GM19455 (cell line): ENCODE results near the gene CFAP45.

ENCODE experiments used
- ATAC-seq: cut with Tn5 transposase; IDR thresholded peaks from one replicate; pipeline ENCODE4 v1.9.1; 2021; ENCODE audit not compliant: unreplicated experiment

CFAP45 gene, protein sequence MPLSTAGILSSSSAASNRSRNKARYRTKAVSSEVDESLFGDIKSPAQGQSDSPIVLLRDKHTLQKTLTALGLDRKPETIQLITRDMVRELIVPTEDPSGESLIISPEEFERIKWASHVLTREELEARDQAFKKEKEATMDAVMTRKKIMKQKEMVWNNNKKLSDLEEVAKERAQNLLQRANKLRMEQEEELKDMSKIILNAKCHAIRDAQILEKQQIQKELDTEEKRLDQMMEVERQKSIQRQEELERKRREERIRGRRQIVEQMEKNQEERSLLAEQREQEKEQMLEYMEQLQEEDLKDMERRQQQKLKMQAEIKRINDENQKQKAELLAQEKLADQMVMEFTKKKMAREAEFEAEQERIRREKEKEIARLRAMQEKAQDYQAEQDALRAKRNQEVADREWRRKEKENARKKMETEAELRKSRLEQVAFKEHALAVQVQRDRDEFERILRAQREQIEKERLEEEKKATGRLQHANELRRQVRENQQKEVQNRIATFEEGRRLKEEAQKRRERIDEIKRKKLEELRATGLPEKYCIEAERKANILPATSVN

DNA sequence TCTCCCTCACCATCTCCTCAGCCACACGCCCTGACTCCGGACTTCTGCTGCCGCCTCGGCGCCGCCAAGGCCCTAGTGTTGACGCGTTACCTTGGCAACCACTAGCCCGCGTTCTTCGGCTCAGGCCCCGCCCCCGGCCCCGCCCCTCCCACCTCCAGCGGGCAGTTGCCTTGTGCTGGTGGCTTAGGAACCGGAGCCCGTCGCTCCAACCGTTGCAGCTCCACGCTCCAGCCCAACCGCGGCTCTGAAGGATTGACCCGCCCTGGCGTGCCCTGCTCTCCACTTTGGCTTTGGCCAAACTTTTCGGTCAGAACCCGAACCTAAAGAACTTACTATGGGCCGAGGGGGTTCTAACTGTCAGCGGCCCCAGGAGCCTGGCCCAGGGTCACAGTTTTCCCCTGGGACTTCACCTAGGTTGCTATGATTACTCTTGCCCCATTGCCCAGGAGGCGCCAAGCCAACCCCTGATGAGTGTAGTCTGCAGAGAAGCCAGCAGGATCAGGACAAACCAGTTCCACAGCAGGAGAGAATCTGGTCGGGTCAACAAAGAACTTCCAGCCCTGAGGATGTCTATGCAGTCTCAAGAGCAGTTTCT, at the start of gene CFAP45:
CFAP45 (minus strand) TSS at position 80 of the 595 bp plus-strand sequence; CDS start at position 13, 67 bp downstream.
- ATAC-seq, result no peak

DNA sequence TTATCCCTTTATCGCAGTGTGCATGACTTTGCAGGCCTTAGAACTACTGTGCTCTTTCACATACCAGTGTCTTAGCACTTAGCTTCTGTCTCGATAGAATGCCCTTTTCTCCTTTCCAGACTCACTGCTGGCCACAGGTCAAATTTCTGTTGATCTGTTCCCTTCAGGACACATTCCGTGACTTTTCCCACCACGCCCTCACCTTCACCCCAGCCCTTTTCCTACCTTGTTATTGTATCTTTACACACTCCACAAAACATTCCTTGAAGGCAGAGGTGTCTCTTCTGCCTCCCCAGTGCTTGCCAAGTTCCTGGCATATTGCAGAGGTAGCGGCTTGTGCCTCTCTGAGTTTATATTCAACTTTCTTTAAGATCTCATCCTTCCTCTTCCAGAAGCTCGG, 49.2 kb upstream of the CFAP45 start:
- ATAC-seq, result no peak

DNA sequence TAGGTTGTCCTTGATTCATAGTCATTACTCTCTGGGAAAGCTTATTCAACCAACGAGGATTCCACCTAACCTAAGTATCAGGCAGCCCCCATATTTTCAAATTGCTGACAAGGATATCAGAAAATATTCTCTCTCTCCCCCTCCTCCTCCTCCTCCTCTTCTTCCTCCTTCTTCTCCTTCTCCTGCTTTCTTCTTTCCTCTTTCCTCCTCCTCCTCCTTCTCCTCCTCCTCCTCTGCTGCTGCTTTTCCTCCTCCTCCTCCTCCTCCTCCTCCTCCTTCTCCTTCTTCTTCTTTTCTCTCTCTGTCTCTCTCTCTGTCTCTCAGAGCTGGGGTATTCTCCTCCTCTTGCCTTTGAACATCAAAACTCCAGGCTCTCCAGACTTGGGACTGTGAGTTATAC, 48.0 kb upstream of the CFAP45 start:
- ATAC-seq, result no peak

DNA sequence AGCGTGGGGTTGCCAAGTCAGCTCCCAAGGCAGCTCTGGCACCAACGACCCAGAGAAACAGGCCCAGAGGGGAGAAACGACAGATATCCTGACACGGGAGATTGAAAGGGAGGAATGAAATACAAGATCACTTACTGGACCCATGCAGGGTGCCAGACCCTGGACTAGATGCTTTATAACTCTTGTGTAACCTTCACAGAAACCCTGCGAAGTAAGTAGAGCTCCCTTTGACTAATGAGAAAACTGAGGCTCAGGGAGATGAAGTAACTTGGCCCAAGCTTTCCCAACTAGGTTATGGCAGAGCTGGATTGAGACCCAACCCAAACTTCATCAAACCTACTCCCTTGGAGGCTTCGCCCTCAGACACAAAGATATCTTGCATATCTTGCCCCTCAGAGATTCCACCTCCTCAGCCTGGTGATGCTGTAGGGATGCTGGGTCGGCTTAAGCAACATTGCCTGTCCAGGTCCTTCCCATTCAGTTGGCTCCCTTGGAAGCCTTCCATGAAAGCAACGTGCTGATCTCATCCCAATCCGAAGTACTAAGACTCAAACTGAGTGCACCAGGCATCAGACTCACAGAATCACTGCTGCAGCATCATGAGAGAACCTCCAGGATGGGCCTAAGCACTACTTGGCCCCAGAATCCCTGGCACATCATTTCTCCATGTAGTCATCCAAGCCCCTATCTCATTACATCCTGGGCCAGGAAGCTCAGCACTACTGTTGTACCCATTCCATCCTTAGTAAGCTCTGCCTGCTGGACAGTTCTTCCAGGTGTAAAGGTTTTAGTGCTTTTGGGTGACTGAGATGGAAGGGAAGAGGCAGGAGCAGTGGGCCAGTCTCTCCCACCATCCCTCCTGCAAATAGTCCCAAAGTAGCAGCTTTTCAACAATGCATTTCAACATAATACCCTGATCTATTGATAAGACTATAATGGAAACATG, 46.5 kb upstream of the CFAP45 start:
- ATAC-seq, result no peak

DNA sequence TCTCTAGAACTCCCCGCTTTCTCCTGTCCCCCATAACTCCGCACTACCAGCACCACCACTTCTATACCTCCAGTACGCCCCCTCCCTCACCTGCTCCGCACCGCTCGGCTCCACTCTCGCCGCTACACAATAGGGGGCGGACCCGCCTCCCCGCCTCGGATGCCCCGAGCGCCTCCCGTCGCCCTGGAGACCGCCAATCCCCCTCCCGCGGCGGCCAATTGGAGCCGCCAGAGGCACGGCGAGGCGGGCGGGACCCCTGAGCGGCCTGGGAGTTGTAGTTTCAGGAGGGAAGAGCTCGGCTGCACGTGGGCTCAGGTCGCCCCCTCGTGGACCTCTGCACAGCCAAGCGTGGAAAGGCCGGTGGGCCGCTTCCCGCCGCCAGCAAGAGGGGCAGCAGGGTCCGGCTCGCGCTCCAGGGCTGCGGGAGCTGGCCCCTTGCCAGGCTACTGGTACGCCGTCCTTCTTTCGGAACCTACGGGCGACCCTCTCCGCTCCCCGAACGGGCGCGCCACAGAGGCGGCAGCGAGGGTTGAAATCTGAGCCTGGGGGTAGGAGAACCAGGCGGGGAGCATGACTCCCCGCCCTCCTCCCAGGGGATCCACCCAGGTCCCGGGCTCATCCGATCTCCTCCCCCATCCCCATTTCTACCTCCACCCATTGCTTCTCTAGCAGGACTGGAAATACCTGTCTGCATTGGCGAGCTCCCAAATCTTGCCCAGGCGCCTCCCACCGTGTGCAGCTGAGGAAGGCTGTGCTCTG, 45.7 kb upstream of the CFAP45 start, which contains the start of gene IGSF9:
IGSF9 (minus strand) TSS at position 131 of the 759 bp plus-strand sequence. CDS start 2,159 bp downstream, outside the sequence.
- ATAC-seq, result no peak

DNA sequence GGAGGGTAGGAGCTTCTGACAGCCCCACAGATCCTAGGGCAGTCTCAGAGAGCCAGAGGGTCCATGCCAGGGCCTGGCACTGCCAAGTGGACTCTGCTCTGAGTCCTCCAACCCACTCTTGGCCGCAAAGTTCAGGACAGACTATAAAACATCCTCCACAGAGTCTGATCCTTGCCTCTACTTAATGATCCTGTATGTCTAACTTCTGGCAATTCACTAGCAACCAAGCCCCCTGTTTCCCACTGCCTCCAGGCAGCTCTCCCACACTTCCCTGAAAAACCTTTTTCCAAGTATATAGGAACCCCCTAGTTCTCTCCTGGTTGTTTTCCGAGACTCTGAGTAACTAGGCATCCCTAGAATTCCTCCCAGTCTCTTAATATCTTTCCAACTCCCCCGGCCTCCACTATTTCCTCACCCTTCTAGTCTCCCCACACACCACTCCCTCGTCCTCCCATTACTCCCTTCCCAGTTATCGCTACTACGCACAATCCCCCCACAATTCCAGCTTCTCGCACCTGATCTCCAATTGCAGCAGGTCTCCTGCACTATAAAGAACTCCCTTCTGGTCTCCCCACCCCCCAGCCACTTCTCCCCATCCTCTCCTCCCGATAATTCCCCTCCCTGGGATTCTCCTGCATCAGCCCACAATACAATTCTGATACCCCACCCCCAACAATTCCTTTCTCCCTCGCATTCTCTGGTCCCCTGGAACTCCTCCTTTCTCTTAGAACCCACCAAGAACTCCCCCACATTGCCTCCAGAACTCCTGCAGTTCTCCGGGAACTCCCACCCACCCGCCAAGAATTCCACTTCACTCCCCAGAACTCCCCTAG, 44.9 kb upstream of the CFAP45 start:
- ATAC-seq, result no peak

DNA sequence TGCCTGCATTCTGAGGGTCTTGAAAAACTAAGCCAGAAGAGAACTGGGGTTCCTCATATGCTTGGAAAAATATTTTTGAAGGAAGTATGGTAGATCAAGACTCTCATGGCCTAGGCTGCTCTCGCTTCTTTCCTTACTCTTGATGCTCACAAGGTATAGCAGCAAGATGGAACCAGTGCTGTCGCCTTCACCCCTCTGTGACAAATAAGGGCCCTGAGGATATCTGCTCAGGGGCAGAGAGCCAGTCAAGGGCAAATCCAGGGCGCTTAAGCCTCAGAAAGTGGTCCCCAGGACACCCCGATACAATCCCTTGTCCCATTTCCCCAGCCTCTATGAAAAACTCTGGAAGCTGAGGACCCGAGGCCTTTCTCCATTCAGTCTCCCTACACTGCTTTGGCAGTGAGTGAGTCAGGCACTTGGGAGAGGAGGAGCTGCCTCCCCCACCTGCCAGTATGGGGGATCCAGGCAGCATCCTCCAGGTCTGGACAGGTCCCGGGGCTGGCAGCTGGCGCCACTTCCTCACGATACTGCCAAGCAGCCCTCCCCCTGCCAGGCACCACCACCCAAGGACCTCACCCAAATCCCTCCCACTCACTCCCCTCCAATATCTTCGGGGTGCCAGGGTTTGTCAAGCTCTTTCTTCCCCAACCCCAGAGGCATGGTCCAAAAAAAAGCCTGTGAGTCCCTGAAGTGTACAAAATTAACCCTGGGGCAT, 44.1 kb upstream of the CFAP45 start:
- no peak for ATAC-seq

DNA sequence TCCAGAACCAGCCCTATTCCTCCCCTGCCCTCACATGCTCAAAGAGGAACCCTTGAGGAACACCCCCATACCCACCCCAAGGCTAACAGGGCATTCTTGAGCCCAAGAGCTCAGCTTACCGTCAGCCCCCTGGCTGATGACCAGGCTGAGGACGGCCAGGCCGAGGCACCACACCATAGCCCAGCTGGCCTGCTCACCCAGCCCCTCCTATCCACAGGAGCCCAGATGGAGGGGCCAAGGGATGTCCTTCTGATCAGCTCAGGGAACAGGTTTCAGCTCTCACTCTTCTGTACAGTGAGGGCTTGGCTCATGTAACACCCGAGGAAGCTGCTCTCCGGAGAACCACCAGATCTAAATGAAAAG, 43.3 kb upstream of the CFAP45 start:
- ATAC-seq, result no peak

DNA sequence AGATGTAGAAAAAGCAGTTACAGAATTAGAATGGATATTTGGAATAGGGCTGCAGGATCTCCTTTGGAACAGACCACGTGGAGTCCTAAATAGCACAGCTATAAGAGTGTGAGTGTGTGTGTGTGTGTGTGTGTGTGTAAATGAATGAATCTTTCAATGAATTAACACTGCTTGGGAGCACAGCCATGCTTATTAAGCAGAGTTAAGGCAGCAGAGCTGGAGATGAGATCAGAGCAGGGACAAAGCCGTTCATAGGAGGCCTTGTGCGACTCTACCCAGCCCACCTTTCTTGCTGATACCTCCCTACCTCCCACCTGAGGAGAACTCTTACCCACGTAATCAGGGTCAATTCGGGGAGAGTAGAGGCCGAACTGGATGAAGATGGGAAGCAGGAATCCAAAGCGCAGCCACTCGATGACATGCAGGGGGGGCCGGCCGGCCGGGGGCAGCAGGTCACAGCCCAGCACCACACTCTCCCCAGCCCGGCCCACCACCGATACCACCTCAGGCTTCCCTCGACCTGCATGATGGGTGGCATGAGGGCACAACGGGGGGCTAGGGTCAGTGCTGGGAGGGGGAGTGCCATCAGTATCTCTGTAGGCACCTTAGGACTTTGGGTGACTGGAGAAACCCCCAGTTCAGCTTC, 42.8 kb upstream of the CFAP45 start:
- no peak for ATAC-seq

DNA sequence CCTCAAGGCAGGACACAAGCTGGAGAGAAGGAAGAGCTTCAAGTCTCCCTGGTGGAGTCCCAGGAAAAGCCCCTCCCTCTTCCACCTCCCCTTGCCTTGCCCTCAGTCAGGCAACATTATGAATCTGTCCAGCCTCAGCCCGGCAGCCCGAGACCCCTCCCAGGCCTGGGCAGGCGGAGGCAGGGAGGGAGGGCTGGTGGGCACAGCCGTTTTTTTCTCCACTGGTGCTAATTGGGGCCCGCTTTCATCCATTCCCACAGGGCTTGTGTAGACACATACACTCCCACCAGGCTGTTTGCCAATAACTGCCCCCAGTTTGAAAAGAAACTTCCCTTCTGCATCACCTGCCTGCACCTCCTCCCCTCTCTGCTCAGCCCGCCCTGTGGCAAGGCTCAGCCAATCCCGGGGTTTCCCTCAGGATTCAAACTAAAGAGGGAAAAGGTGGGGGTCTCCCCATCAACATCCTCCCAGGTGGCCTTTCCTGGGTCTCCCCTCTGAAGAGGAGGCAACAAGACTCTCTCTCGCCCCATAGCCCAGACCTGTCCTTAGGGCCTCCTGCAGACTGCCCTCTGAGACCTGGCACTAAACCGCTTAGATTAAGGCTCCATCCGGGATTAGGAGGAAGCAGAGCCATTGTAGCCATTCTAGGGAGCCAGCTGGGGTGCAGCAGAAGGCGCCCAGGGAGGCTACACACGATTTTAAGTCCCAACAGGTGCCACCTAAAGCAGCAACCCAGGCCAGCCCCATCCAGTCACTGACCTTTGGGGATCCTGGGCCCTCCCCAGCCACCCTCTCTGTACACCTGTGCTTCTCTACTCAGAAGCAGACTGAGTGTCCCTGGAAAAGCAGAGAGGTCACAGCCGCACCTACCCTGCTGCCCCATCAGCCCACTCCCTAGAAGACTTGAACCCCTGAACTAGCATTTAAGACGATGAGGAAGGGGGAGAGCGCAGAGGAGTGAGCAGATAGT, 41.9 kb upstream of the CFAP45 start:
- ATAC-seq, result no peak

DNA sequence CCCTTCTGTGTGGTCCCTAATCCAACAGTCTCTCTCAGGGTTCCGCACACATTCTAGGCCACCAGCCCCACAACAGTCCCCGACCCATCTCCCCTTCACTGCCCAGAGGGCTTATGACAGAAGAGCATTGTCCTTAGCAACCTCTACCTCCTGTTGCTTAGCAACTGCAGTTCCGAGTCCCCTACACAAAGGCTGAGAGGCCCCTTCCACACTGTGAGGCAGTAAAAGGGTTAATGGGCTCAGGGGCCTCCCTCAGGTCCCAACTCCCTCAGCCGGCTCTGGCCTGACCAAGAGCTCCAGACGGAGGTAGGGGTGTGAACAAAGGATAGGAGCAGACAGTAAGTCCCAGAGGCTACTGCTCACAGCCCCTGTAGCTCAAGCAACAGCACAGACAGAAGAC, 41.2 kb upstream of the CFAP45 start:
- no peak for ATAC-seq

DNA sequence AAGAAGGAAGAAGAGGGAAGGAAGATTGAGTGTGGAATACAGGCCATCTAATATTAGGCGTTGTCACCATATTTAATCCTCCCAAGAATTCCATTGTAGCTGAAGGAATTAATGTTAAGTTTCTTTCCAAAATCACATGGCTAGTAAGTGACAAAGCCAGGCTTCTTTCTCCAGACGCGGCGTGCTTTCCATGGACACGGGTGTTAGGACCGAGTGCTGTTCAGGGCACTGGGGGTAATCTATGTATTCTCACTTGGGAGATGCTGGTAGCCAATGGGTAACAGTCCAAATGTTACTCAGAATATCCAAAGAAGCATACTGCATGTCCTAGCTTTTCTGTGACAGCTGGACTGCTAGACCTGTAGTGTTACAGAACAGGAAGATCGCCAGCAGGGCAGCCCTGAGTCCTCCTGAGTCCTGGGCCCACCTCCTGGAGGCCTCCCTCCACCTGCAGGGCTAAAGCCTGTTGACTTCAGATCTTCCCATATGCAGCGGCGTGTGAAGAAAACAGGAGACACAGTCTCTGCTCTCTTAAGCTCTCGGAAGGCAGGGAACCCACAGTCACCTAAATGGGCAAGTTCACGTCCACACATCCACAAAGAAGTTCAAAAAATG, 40.1 kb upstream of the CFAP45 start:
- no peak for ATAC-seq

DNA sequence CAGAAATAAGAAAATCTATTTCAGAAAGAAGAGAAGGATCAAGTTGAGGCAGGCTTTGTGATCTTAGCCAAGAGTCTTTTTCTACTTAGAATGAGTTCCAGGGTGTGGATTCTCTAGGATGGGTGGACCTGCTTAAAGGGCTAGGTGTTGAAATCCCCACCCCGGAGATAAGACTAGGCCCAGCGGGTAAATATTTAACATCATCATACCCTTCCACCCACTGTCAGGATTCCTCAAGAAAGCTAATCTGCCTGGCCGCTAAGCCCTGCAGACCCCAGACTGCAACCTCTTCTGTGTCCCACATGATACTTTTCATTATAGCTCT, 39.7 kb upstream of the CFAP45 start:
- no peak for ATAC-seq

DNA sequence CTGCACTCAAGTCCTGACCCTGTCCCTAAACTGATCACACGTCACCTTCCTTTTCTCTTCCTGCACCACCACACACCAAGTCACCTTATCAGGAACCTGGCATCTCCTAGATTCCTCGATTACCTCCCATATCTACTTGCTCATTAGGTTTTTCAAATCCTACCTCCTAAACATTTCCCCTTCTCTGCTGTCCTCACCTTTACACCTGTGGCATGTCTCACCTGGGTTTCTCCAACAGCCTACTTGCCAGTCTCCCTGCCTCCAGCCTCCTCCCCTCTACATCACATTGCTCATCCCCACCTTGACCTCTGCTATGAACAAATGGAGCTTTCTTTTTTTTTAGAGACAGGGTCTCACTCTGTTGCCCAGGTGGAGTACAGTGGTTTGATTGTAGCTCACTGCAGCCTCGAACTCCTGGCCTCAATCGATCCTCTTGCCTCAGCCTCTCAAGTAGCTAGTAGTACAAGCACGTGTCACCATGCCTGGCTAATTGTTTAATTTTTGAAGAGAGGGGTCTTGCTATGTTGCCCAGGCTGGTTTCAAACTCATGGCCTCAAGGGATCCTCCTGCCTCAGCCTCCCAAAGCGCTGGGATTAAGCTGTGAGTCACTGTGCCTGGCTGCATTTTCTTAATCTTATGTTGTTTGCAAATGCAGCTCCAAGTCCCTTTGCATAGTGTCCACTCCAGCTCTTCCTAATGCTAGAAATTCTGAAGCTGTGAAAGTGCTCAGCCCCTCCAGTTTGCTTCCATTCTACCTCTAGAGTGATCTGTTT, 39.1 kb upstream of the CFAP45 start:
- no peak for ATAC-seq

DNA sequence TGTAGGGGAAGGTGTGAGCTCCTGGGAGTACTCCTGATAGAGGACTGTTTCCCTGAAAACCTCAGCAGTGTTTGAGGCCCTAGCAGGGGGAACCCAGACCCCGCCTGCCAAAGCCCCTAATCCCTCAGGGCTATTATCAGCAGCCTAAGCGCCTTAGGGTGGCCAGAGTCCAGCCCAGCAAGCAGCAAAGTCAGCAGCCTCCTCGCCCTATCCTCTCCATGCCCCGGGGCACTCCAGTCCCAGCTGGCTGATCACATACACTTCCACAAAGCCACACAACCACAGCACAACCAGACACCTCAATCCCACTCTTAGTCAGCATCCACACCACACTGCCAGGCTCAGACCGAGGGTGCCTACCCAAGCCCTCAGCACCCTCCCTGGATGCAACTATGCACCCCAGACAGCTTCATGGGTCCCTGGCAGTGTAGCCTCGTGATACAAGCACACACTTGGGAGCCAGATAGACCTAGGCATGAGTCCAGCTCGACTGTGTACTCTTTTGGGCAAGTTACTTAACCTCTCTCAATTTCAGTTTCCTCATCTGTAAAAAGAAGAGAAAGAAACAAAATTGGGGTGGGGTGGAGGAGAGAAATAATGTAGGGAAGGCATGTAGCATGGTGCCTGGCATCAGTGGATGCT, 38.4 kb upstream of the CFAP45 start:
- ATAC-seq, result no peak
